ENCODE measurements around the gene CSNK1G3. TPM values are rescaled to one million over a fixed set of nuclear protein-coding genes. Genes with fewer than 3 reads are reported as not detected.

The CSNK1G3 gene
- total RNA-seq, 1 experiment from 2014 or later, result 48.3 TPM

- H4K5ac ChIP-seq (ENCODE audit: insufficient read length, low read depth, low read length), result no peak overlapping the region
- no peak overlapping the region for H4K8ac ChIP-seq (replicated peaks; ENCODE audit: insufficient read length, low read depth, low read length)
- no peak overlapping the region for H3K27ac Mint-ChIP-seq
- H3K79me1 ChIP-seq (ENCODE audit: insufficient read depth, low read depth, low read length, poor library complexity, severe bottlenecking), result no peaks in the 10 kb centered on the region
- no peaks in the 10 kb centered on the region for H3K23me2 ChIP-seq (ENCODE audit: insufficient read length, low read depth, low read length, poor library complexity, severe bottlenecking)
- H3K4me3 Mint-ChIP-seq, result no peak overlapping the region
- no peak overlapping the region for H2BK15ac ChIP-seq (ENCODE audit: low read depth, low read length)
- peaks cover 4% of the 10 kb centered on the region for H3K27me3 Mint-ChIP-seq (ENCODE audit: low read depth)
- H3K18ac ChIP-seq (ENCODE audit: insufficient read length, low read depth, low read length), result no peak overlapping the region
- no peaks in the 10 kb centered on the region for H3K9me3 ChIP-seq (ENCODE audit: control insufficient read depth, low read depth, low read length)
- no peak overlapping the region for H3K9ac ChIP-seq (ENCODE audit: extremely low read depth, insufficient read length, low read length)
- no peak overlapping the region for H3K23ac ChIP-seq (ENCODE audit: insufficient read length, low read depth, low read length)
- no peak for DNase-seq
- H3K4me1 Mint-ChIP-seq, result peaks cover 6 to 7% of the 10 kb centered on the region in 2 experiments
- no peaks in the 10 kb centered on the region for H4K20me1 ChIP-seq (ENCODE audit: control insufficient read depth, insufficient read depth, insufficient read length)
- H2BK12ac ChIP-seq (ENCODE audit: insufficient read length, low read depth, low read length), result no peak overlapping the region
- H3K27me3 ChIP-seq (ENCODE audit: insufficient read depth, low read length), result no peaks in the 10 kb centered on the region
- H3K4me2 ChIP-seq (ENCODE audit: insufficient read depth, insufficient read length, low read length), result no peak overlapping the region
- H3K79me2 ChIP-seq (ENCODE audit: insufficient read depth, low read length), result no peaks in the 10 kb centered on the region
- H4K91ac ChIP-seq (ENCODE audit: insufficient read length, low read depth, low read length), result no peak overlapping the region
- no peak overlapping the region for H2BK5ac ChIP-seq (ENCODE audit: insufficient read length, low read length)
- no CpG with 5 or more reads among the region's 3 CpGs for WGBS (ENCODE audit: extremely low coverage, insufficient read length, low lambda C conversion rate)
- no peaks in the 10 kb centered on the region for H3K36me3 Mint-ChIP-seq (ENCODE audit: insufficient read depth in 1 of 3, low read depth in 3 of 3)
- no peak overlapping the region for H3T11ph ChIP-seq (ENCODE audit: low read length)
- no peak overlapping the region for H3K4ac ChIP-seq (ENCODE audit: low read depth, low read length)
- no peak overlapping the region for H2AFZ ChIP-seq (ENCODE audit: low read length)
- no peak overlapping the region for H2BK120ac ChIP-seq (ENCODE audit: low read depth, low read length, poor library complexity, severe bottlenecking)
- no peak overlapping the region for H3K27ac ChIP-seq (ENCODE audit: insufficient read length, low read depth, low read length)
- no peaks in the 10 kb centered on the region for H3K4me1 ChIP-seq (ENCODE audit: insufficient read depth, low read length)
- no peak overlapping the region for H2BK20ac ChIP-seq (ENCODE audit: low read depth, low read length, poor library complexity, severe bottlenecking)
- H3K9me3 Mint-ChIP-seq, result no peaks in the 10 kb centered on the region; a peak in 2 of 5 replicates
- no peak for TF ChIP-seq CTCF (conservative IDR thresholded peaks at IDR 0.05)
- no peak overlapping the region for H3K56ac ChIP-seq (ENCODE audit: insufficient read length, low read depth, low read length)
- H2AK5ac ChIP-seq (ENCODE audit: insufficient read length, low read length), result no peak overlapping the region
- H3K14ac ChIP-seq (ENCODE audit: insufficient read depth, low read length), result no peak overlapping the region
Observed at GRCh38 chr5:123471385-123471784, 40.6 kb upstream of the CSNK1G3 start.

Measured in H9 (cell line).